ENCODE data around the gene KDELR3. TPM values are rescaled to one million over a fixed set of nuclear protein-coding genes. Genes with fewer than 3 reads are reported as not detected.

The KDELR3 gene
- total and polyA plus RNA-seq, 2 of the 8 experiments (the other 6 are each of a cell fraction or from before 2014, with no cell fraction given) = 7.9 to 13.0 TPM

- no peaks in the 10 kb centered on the region for H3K9me3 ChIP-seq (ENCODE audit: insufficient read depth in 2 of 2, low read depth in 1 of 2, low read length in 1 of 2)
- H3K56ac ChIP-seq (replicated peaks; ENCODE audit: insufficient read length, low read depth, low read length) = no peak overlapping the region
- no peak overlapping the region for H2BK15ac ChIP-seq (ENCODE audit: low read length)
- H2AFZ ChIP-seq (ENCODE audit: low read length) = no peak overlapping the region
- FAIRE-seq (no peak), DNase-seq (ENCODE audit: low read depth in 1 of 2, low spot score in 2 of 2) (no peak)
- H3K23me2 ChIP-seq (ENCODE audit: low read depth, low read length) = no peaks in the 10 kb centered on the region
- H4K5ac ChIP-seq (ENCODE audit: insufficient read length, low read depth, low read length) = no peak overlapping the region
- H2BK120ac ChIP-seq (replicated peaks; ENCODE audit: low read depth, low read length) = no peak overlapping the region
- no peak overlapping the region for H2AK5ac ChIP-seq (ENCODE audit: low read depth, low read length)
- no peak overlapping the region for H2BK20ac ChIP-seq (ENCODE audit: low read length)
- H3K79me1 ChIP-seq (ENCODE audit: low read depth, low read length) = no peaks in the 10 kb centered on the region
- H3K79me2 ChIP-seq (ENCODE audit: control insufficient read depth in 1 of 2, insufficient read depth in 2 of 2, low read length in 2 of 2) = no peaks in the 10 kb centered on the region
- H3K23ac ChIP-seq (ENCODE audit: insufficient read length) = no peak overlapping the region
- no peak overlapping the region for H3K14ac ChIP-seq (ENCODE audit: insufficient read length)
- H2BK5ac ChIP-seq (ENCODE audit: low read depth, low read length) = no peak overlapping the region
- no peak overlapping the region for H3K18ac ChIP-seq (ENCODE audit: extremely low read depth, low read length)
- H4K8ac ChIP-seq (ENCODE audit: extremely low read depth, insufficient read depth, low read length) = no peak overlapping the region; the same call in 1 of the 2 replicates
- H3K4me3 ChIP-seq (ENCODE audit: extremely low read depth in 1 of 4, insufficient read depth in 2 of 4, low read depth in 3 of 4, low read length in 4 of 4) = no peak overlapping the region
- 0 out of 7 replicates have a peak, but pooled peaks cover 0 to 3% (median 0%) of the 10 kb centered on the region in 4 experiments for H3K4me1 ChIP-seq (replicated peaks in 1 of 4; ENCODE audit: control insufficient read depth in 3 of 4, insufficient read depth in 4 of 4, low read length in 3 of 4)
- no peak overlapping the region for H3K9ac ChIP-seq (replicated peaks in 1 of 4; ENCODE audit: extremely low read depth in 1 of 4, low read depth in 3 of 4, low read length in 3 of 4)
- no peak overlapping the region for H4K91ac ChIP-seq (replicated peaks; ENCODE audit: insufficient read length, low read length)
- H3K27me3 ChIP-seq (replicated peaks in 1 of 4; ENCODE audit: control insufficient read depth in 3 of 4, extremely low read depth in 1 of 4, insufficient read depth in 3 of 4, low read length in 3 of 4) = no peaks in the 10 kb centered on the region
- H3K36me3 ChIP-seq (ENCODE audit: control insufficient read depth in 2 of 4, insufficient read depth in 4 of 4, low read length in 3 of 4) = peaks cover 33 to 58% (median 49%) of the 10 kb centered on the region in 4 experiments
- no peak overlapping the region for H3K4ac ChIP-seq (replicated peaks; ENCODE audit: insufficient read length, low read depth, low read length)
- CTCF ChIA-PET (ENCODE audit: partially characterized antibody) = interaction anchor here (0.6 to 1.8 kb wide), 8 partner anchors 9 to 471 kb away, joined by 3 to 5 read pairs (median 4); partner anchors contain the start of gene KDELR3
- TF ChIP-seq POLR2A (IDR thresholded peaks at IDR 0.05; ENCODE audit: control extremely low read depth in 1 of 2, low read depth in 2 of 2, low read length in 2 of 2) (peak in 1 of 2 experiments; percentile 33; a peak in 1 of 3 replicates), TAF1 (IDR thresholded peaks at IDR 0.05; ENCODE audit: low read depth, low read length) (no peak), TEAD4 (IDR thresholded peaks at IDR 0.05; ENCODE audit: low read depth, low read length) (no peak)
- POLR2A ChIA-PET (ENCODE audit: partially characterized antibody) = interaction anchor here (0.7 to 40.8 kb wide), 21 partner anchors 6 to 155 kb away, joined by 3 to 1102 read pairs (median 3); partner anchors contain the start of genes DMC1 and KDELR3
- no peak overlapping the region; the same call in 1 of the 2 replicates for H3K27ac ChIP-seq (ENCODE audit: low read depth, low read length)
- WGBS, 2 experiments (ENCODE audit: extremely low coverage in 1 of 2, insufficient coverage in 1 of 2, insufficient read length in 1 of 2, insufficient replicate concordance in 2 of 2, low coverage in 1 of 2, low lambda C conversion rate in 2 of 2, missing lambda C conversion rate in 1 of 2) = 93% methylated on average over 3 of the region's 3 CpGs; no CpG with 5 or more reads in 1 of the 2 experiments
- H4K20me1 ChIP-seq (replicated peaks in 1 of 2; ENCODE audit: control insufficient read depth in 1 of 2, insufficient read depth in 2 of 2, low read length in 2 of 2) = peaks cover 1 to 2% of the 10 kb centered on the region in 2 experiments
- no peak overlapping the region for H3K4me2 ChIP-seq (ENCODE audit: insufficient read depth in 1 of 2, low read depth in 2 of 2, low read length in 2 of 2)
- H2BK12ac ChIP-seq (ENCODE audit: low read depth, low read length) = no peak overlapping the region
Measured at GRCh38 chr22:38481162-38481870, 13.4 kb downstream of the KDELR3 start.
